Activated CD4-positive, alpha-beta T cell treated with anti-CD3 and anti-CD28 coated beads, Interleukin-2, amount 10 ng/mL, durations not matched to agents 24 days and 14 days (primary cell): Measurements from ENCODE around the gene BMP6. TPM values are rescaled to one million over a fixed set of nuclear protein-coding genes. Genes with fewer than 3 reads are reported as not detected.
"Not testable (repeated sequence)": the region's sequence is repeated elsewhere in the genome, so short reads cannot be mapped to it uniquely, and the experiment has no call there.

ENCODE experiments used
- DNase-seq: peaks from one replicate; pipeline ENCODE4 v3.0.0; 2022
- H3K27ac Mint-ChIP-seq: one replicate; pipeline ENCODE4 v1.8.0; 2022; ENCODE audit warnings: mild to moderate bottlenecking, mixed read lengths
- H3K27me3 Mint-ChIP-seq: one replicate; pipeline ENCODE4 v1.8.0; 2022; ENCODE audit warnings: mixed read lengths
- H3K36me3 Mint-ChIP-seq: one replicate; pipeline ENCODE4 v1.8.0; 2022; ENCODE audit warnings: low read depth, mild to moderate bottlenecking, mixed read lengths
- H3K4me1 Mint-ChIP-seq: one replicate; pipeline ENCODE4 v1.8.0; 2021; ENCODE audit warnings: mixed read lengths
- H3K4me3 Mint-ChIP-seq: one replicate; pipeline ENCODE4 v1.8.0; 2022; ENCODE audit warnings: mild to moderate bottlenecking, moderate library complexity, mixed read lengths
- H3K9me3 Mint-ChIP-seq: one replicate; pipeline ENCODE4 v1.8.0; 2021; ENCODE audit warnings: mixed read lengths
- intact Hi-C: fragments of 100-400 bp; cut with micrococcal nuclease; formaldehyde crosslinking; loops from one replicate; pipeline ENCODE4 v1.15.1; 2023
- total RNA-seq: library from RNA; stranded (reverse); gene quantifications from 2 replicates; pipeline ENCODE4 v1.2.3, GENCODE V29; 2022

Gene BMP6
- total RNA-seq, 1 donor from 2014 or later, result 0.56 TPM

DNA sequence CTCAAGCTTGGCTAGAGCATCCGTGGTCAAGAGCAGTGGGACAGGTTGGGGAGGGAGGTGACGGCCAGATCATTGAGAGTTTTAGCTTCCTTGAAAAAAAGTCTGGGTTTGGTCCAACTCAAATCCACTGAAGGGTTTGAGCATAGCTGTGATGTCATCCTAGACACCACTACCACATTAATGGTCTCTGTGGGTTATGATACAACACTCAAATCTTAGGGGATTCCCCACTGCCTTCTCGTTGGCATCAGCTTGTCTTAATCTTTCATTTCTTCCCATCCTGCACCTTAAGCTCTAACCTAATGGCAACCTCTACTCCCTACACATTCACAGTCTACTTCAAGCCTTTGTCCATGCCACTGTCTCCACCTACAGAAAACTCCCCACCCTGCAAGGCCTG is 77.3 kb downstream of the BMP6 start:
- no peaks in the 10 kb centered on the region for H3K4me1 Mint-ChIP-seq
- no peak for DNase-seq
- H3K36me3 Mint-ChIP-seq, result no peaks in the 10 kb centered on the region
- peaks cover 4% of the 10 kb centered on the region for H3K27me3 Mint-ChIP-seq
- no peaks in the 10 kb centered on the region for H3K9me3 Mint-ChIP-seq
- intact Hi-C loops, result no loop called here
- H3K27ac Mint-ChIP-seq, result no peak overlapping the region
- no peak overlapping the region for H3K4me3 Mint-ChIP-seq

DNA sequence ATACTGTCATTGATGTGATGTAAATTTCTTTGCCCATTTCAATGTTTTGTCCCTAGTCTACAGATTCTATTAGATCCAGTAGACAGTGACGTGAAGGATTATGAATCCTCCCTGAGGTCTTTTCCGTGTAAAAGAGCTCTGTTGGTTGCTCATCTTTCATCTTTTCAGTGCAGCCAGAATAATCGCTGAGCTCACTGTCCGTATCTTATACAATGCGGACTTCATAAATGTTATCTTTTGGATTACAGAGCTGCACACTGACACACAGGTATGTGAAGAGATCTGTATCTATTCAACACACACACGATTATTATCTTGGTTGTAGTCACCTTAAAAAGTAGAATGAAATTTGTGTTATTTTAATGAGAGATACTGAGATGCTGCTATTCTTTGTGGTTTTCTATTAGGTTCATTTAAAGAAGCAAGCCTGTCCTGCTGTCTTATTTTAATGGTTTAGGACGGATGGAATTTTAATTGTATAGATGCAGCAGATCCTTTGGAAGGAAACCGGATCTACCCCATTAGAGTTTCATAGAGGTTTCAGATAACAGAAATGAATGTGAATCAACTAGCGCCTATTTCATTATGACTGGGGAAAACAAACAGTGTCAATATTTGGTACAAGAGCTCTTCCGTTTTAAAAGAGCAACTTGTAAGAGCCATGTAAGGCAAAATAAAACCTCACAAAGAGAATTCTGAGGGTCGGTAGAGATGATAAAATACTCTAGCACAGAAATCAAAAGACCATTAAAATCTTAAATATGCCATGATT is 79.4 kb downstream of the BMP6 start:
- intact Hi-C loops, result no loop called here
- H3K27me3 Mint-ChIP-seq, result peaks cover 4% of the 10 kb centered on the region
- DNase-seq, result no peak
- H3K27ac Mint-ChIP-seq, result no peak overlapping the region
- H3K4me3 Mint-ChIP-seq, result no peak overlapping the region
- no peaks in the 10 kb centered on the region for H3K36me3 Mint-ChIP-seq
- H3K4me1 Mint-ChIP-seq, result no peaks in the 10 kb centered on the region
- H3K9me3 Mint-ChIP-seq, result no peaks in the 10 kb centered on the region

DNA sequence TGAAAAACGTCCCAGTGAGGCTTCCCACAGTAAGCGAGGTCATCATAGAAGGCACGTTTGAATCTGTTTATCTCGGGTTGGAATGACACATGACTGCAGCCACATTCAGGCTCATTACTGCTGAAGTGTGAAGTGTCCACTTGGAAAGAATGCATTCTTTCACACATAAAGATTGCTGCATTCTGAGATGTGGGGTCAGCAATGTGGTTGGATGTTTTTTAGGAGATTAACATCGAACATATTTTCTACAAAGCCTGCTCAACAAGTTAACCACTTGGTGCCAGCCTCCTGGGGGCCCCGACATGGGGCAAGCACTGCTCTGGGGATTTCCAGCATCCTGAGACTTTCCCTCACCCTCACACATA is 79.9 kb downstream of the BMP6 start:
- Mint-ChIP-seq H3K9me3 (no peaks in the 10 kb centered on the region), H3K4me1 (no peaks in the 10 kb centered on the region), H3K36me3 (no peaks in the 10 kb centered on the region), H3K27ac (no peak overlapping the region), H3K4me3 (no peak overlapping the region), H3K27me3 (peaks cover 4% of the 10 kb centered on the region)
- DNase-seq, result no peak
- intact Hi-C loops, result no loop called here

DNA sequence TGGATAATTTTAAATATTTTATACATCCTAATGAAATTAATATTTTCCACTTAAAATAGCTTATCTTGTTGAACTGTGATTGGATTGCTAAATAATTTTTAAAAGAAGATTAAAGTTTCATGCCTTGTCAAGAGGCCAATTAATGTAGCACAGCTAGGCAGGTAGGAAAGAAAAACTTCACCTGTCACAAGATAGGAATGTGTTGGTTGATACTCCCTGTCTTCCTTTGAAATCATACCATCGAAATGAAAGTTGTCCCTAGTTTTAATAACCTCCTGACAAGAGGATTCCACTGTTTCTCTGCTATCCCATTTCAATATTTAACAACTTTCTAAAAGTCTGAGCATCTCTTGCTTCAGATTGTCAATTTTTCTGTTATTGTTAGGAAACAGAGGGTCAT is 80.8 kb downstream of the BMP6 start:
- no peaks in the 10 kb centered on the region for H3K36me3 Mint-ChIP-seq
- H3K27me3 Mint-ChIP-seq, result peaks cover 4% of the 10 kb centered on the region
- intact Hi-C loops, result no loop called here
- no peaks in the 10 kb centered on the region for H3K4me1 Mint-ChIP-seq
- no peak overlapping the region for H3K4me3 Mint-ChIP-seq
- H3K9me3 Mint-ChIP-seq, result no peaks in the 10 kb centered on the region
- H3K27ac Mint-ChIP-seq, result no peak overlapping the region
- no peak for DNase-seq

DNA sequence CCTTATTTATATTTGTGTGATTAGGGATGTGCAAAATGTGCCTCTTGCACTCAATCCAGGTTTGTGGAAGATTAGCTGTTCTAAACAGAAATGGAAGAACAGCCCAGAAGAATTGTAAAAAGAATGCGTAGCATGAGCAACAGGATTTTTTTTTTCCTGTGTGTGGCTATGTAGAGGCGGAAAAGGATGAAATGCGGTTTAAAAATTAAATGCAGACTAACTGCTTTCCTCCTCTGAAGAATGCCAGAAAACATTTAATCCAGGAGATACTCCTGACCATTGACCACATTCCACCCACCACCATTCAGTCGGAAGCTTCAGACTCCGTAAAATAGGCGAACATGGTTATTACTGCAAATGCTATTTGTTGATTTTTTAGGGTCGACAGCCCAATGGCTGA is 83.4 kb downstream of the BMP6 start:
- no peak overlapping the region for H3K27ac Mint-ChIP-seq

DNA sequence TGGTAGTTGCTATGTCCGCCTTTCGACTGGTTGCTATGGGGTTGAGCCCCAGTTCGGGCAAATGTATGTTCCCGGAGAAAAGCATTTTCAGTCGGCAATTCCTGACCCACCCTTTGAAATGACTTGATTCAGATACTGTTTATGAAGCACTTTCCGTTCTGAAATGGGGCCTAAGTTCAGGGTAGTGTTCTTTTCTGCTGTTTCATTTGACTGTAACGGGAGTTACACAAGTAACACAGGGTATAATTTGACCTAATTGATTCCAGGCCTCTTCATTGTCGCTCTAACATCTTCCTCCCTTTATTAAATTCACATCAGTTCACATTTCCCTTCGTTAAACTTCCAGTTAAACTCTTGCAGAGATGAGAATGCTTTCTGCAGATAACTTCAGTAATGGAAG is 85.5 kb downstream of the BMP6 start:
- Mint-ChIP-seq H3K9me3 (no peaks in the 10 kb centered on the region), H3K27me3 (peaks cover 10% of the 10 kb centered on the region), H3K4me1 (no peaks in the 10 kb centered on the region), H3K36me3 (no peaks in the 10 kb centered on the region), H3K4me3 (no peak overlapping the region), H3K27ac (no peak overlapping the region)
- DNase-seq, result no peak
- intact Hi-C loops, result no loop called here

More for the DNA sequence above, 83.4 kb downstream of the BMP6 start:
- Mint-ChIP-seq H3K4me1 (no peaks in the 10 kb centered on the region), H3K4me3 (no peak overlapping the region), H3K27me3 (peaks cover 9% of the 10 kb centered on the region), H3K9me3 (no peaks in the 10 kb centered on the region), H3K36me3 (no peaks in the 10 kb centered on the region)
- intact Hi-C loops, result no loop called here
- no peak for DNase-seq

DNA sequence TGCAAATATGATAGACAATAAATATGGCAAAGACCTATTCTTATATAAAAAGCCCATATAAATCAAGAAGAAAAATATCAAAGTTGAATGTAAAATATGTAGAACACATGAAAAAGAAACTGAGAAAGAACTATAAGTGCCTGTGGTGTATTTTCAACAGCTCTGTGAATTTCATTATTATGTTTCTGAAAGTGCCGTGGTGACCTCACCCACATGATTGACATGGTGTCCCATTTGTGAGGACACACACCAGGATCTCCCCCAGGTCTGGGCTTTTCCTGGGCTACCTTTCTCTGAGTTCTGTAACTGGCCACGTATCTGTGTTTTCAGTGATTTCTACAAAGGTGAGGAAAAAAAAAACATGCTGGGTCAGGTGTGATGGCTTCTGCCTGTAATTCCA is 86.7 kb downstream of the BMP6 start:
- Mint-ChIP-seq H3K9me3 (no peaks in the 10 kb centered on the region), H3K36me3 (no peaks in the 10 kb centered on the region), H3K27ac (no peak overlapping the region), H3K4me3 (no peak overlapping the region), H3K27me3 (peaks cover 12% of the 10 kb centered on the region), H3K4me1 (no peaks in the 10 kb centered on the region)
- no peak for DNase-seq
- intact Hi-C loops, result no loop called here

DNA sequence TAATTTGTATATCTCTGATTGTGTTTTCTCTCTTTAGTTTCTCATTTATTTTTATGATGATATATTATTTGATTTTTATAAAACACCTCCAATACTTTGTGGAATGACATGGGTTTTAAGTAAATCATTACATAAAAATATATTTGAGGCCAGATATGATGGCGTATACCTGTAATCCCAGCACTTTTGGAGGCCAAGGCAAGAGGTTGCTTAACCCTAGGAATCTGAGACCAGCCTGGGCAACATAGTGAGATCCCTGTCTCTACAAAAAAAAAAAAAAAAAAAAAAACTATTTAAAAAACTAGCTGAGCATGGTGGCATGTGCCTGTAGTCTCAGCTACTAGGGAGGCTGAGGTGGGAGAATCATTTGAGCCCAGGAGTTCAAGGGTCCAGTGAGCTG is 87.3 kb downstream of the BMP6 start:
- no peak for DNase-seq
- H3K4me1 Mint-ChIP-seq, result no peaks in the 10 kb centered on the region
- no peak overlapping the region for H3K4me3 Mint-ChIP-seq
- H3K36me3 Mint-ChIP-seq, result no peaks in the 10 kb centered on the region
- intact Hi-C loops, result no loop called here
- peaks cover 12% of the 10 kb centered on the region for H3K27me3 Mint-ChIP-seq
- H3K9me3 Mint-ChIP-seq, result no peaks in the 10 kb centered on the region
- no peak overlapping the region for H3K27ac Mint-ChIP-seq

DNA sequence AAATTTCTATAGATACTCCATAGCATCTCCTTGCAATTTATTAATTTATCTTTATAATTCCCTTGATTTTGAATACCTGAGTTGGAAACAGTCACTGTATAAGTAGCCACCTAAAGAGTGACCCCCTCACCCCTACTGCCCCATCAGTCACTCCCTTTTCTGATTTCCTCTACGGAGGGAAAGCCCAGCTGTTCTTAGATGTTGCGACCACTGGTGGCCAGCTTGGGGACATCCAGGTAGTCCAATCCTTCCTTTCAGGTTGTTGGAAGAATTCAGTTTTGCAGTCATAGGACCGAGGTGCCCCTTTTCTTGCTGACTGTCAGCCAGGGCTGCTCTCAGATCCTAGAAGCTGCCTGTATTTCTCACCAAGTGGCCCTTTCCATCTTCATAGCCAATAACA is 87.8 kb downstream of the BMP6 start:
- H3K27me3 Mint-ChIP-seq, result peaks cover 14% of the 10 kb centered on the region
- no peaks in the 10 kb centered on the region for H3K36me3 Mint-ChIP-seq
- no peaks in the 10 kb centered on the region for H3K9me3 Mint-ChIP-seq
- no peak overlapping the region for H3K27ac Mint-ChIP-seq
- DNase-seq, result no peak
- H3K4me1 Mint-ChIP-seq, result no peaks in the 10 kb centered on the region
- intact Hi-C loops, result no loop called here
- H3K4me3 Mint-ChIP-seq, result no peak overlapping the region

DNA sequence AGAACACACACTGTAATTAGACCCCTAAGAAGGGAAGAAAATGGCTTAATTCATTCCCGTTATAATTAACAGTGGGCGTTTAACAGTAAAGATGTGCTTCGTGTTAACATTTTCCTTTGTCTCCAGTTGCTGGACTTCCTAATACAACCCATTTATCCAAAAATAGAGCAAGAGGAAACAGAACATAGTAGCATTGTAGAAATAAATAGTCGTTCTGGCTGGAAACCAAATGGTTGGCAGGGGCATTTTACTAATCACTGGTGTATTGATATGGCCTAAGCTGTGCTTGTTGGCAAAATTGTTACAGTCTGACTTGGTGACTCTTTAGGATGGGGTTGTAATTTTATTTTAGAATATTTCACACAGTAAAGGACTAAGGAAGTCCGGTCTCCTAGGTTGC is 89.8 kb downstream of the BMP6 start:
- no peak overlapping the region for H3K27ac Mint-ChIP-seq
- no peak overlapping the region for H3K4me3 Mint-ChIP-seq
- no peaks in the 10 kb centered on the region for H3K4me1 Mint-ChIP-seq
- H3K27me3 Mint-ChIP-seq, result peaks cover 19% of the 10 kb centered on the region
- H3K9me3 Mint-ChIP-seq, result no peaks in the 10 kb centered on the region
- intact Hi-C loops, result no loop called here
- no peak for DNase-seq
- H3K36me3 Mint-ChIP-seq, result no peaks in the 10 kb centered on the region

DNA sequence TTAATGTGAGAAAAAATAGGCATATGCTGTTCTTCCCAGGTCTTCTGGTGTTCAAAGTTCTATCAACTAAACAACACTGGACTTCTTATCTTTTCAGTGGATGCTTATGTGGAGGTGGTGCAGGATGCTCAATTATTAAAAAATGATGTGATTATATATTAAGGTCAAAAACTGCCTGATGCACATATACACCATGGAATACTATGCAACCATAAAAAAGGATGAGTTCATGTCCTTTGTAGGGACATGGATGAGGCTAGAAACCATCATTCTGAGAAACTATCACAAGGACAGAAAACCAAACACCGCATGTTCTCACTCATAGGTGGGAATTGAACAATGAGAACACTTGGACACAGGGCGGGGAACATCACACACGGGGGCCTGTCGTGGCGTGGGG is 91.3 kb downstream of the BMP6 start:
- H3K27ac Mint-ChIP-seq, DNase-seq, H3K4me1 Mint-ChIP-seq, intact Hi-C loops, H3K36me3 Mint-ChIP-seq, H3K9me3 Mint-ChIP-seq, H3K4me3 Mint-ChIP-seq: not testable (repeated sequence)
- H3K27me3 Mint-ChIP-seq, result peaks cover 17% of the 10 kb centered on the region

DNA sequence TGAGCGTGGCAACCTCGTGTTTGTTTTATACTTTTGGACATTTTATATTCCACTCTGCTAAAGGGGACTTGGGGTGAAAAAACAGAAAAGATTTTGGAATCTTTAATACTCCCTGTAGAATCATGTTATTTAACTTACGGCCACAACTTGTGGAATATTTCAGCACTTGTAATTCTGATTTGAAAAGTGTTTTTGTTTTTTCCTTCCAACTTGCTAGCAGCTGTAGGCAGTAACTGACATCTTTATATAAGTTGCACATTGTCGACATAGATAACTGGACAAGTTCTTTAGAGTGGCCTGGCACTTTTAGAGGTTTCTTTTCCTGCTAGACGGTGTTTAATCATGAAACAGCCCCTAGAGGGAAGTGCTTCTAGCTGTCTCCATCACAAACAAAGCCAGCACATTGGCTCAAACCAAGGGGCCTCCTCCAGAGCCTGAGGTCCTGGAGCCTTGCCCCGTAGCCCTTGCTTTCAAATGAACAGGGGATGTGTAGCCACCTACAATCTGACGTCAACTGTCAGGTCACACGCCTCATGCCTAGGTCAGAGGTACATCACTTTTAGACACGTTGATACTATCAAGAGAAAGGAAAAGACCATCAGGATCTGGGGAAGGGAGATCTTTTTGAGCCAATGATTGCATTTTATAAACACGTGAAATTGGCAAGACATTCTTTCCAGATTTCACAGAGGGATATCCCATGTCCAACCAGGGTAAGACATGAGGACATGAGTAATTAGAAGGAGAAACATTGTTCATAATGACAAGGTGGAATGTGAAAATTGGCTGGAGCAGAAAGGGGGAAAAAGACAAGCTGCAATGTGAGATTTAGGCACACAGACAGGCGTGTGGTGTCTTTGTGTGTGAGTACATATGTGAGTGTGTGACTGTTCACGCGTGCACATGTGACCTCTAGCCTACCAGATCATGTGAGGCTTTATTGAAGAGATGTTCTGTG is 92.6 kb downstream of the BMP6 start:
- DNase-seq, result no peak
- intact Hi-C loops, result no loop called here
- H3K36me3 Mint-ChIP-seq, result no peaks in the 10 kb centered on the region
- H3K9me3 Mint-ChIP-seq, result no peaks in the 10 kb centered on the region
- peaks cover 17% of the 10 kb centered on the region for H3K27me3 Mint-ChIP-seq
- H3K27ac Mint-ChIP-seq, result no peak overlapping the region
- no peak overlapping the region for H3K4me3 Mint-ChIP-seq
- H3K4me1 Mint-ChIP-seq, result no peaks in the 10 kb centered on the region

DNA sequence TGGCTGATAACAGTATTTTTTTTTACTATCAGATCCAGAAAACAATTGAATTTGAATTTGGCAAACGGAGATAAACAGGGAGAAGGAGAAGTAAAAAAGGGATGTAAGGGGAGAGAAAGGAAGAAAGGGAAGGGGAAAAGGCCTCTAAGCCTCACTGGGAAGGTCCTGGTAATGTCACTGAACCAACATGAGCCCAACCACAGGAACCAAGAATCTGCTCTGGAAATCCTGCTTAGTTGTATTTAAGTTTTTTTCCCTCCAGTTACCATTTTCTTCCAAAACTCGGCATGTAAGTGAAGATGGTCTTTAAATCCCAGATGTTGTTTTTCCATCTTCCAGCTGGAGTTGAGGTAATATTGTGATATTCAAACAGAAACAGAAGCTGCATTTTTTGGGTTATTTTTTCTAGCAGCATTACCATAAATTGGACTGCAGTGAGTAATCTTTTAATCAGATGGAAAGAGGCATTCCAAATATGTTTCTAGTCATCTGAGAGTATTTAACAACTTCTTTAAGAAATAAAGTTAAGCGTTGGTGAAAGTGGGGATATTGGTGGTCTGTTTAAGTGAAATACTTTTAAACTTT is 93.6 kb downstream of the BMP6 start:
- Mint-ChIP-seq H3K27ac (no peak overlapping the region), H3K9me3 (no peaks in the 10 kb centered on the region), H3K4me1 (no peaks in the 10 kb centered on the region), H3K27me3 (peaks cover 13% of the 10 kb centered on the region), H3K36me3 (no peaks in the 10 kb centered on the region), H3K4me3 (no peak overlapping the region)
- intact Hi-C loops, result no loop called here
- DNase-seq, result no peak

DNA sequence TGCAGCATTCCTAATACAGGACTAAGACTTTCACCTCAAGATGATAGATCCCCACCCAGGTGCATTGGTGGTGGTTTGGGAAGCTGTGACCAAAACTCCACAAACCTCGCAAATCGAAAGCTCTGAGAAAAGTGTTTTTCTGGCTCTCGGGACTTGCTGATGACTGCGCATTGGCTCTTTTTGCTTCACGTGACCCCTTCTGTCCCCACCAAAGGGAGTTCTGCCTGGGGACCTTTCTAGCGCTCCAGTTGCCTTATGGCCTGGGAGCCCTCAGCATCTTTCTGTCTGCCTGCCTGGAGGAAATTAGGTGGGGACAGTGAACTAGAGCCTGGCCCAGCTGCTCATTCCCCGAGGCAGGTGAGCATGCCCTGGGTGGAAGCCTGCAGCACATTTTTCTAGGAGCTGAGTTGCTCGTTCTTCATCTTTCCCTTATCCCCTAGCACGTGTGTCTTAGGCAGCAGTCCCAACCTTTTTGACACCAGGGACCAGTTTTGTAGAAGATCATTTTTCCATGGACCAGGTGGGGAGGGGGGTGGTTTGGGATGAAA is 94.5 kb downstream of the BMP6 start:
- H3K9me3 Mint-ChIP-seq, result no peaks in the 10 kb centered on the region
- no peaks in the 10 kb centered on the region for H3K36me3 Mint-ChIP-seq
- DNase-seq, result no peak
- no peaks in the 10 kb centered on the region for H3K4me1 Mint-ChIP-seq
- H3K4me3 Mint-ChIP-seq, result no peak overlapping the region
- no peak overlapping the region for H3K27ac Mint-ChIP-seq
- intact Hi-C loops, result no loop called here
- peaks cover 13% of the 10 kb centered on the region for H3K27me3 Mint-ChIP-seq
